NCI-H146 (cell line): Measurements from ENCODE around the gene FMNL1.

Source experiments
- DNase-seq: peaks from one replicate; lab custom pipeline; 2025; lab: John Stamatoyannopoulos, UW

FMNL1 gene

DNA sequence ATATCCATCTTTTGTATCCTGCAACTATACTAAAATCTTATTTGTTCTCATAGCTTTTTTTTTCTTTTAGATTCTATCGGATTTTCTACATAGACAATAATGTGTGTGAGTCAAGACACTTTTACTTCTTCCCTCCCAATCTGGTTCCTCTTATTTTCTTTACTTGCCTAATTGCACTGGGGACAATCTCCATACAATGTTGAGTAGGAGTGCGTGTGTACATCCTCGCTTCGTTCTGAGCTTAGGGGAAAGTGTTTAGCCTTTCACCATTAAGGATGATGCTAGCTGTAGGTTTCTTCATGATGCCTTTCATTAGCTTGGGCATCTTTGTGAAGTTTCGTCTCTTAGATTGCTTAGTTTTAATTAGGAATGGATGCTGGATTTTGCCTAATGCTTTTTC is 37.3 kb downstream of the FMNL1 start:
- DNase-seq: no peak

DNA sequence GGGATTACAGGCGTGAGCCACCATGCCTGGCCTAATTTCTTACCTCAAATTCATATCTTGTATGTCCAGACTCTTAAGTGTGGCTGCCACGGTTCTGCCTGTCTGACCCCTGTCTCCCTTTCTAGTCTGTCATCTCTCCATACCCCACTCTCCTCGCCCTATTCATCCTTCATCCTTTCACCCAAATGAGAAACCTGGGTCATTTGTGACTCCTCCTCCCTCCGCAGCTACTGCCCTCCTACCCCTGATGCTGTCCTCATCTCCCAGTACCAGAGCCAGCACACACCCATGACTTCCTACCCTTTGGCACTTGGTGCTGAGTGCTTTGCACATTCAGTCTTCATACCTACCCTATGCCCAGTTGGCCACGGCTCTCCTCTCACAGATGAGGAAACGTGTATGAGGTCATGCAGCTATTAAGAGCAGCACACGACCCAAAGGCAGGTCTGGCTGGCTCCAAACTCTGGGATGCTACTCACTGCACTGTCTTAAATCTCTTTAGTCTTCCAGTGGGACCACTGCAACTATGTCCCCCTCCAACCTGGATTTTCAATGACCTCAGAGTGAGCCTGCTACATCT is 38.6 kb downstream of the FMNL1 start:
- DNase-seq: no peak

DNA sequence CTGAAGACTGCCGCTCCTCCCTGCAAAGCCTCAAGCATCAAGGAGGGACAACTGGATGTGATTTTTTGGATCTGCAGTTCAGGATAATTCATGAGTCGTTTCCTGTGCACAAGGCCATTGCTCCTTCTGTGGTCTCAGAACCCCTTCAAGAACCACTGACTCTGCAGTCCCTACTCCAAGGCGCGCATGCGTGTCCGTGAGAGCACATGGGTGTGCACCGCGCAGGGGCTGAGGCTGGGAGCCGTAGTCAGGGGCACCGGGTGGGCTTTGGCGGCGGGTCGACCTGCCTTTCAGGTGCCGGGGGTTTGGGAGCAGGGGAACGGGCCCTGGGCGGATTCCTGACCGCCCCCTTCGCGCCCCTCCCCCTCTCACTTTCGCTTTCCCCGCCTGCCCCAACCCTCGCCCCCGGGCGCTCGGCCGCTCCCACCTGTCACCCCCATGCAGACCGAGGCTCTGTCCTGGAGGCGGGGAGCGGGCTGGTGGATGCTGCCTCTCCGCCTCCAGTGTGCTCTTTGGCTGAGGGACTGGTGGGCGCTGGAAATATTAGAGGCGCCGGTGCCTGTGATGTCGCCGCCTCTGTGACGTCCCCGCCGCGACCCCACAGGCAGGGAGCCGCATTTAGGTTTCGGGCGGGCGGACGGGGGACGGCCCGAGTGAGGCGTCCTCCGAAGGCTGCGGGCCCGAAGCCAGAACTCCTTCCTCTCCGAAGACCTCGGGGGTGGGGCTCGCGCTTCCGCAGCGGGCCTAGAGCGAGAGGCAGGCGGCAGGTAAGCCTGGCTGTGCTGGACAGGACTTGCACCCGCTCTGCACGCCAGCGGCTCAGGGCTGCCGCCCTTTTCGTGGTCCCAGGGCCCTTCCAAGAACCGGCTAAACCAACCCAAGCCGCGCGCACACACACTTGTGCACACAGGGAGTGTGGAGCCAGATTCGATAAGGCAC is 40.2 kb downstream of the FMNL1 start, which contains the start of gene SPATA32:
Gene SPATA32, minus strand, starts transcription at position 518 of the 939 bp plus-strand sequence. Its CDS starts 78 bp downstream, at position 440.
- DNase-seq: no peak

DNA sequence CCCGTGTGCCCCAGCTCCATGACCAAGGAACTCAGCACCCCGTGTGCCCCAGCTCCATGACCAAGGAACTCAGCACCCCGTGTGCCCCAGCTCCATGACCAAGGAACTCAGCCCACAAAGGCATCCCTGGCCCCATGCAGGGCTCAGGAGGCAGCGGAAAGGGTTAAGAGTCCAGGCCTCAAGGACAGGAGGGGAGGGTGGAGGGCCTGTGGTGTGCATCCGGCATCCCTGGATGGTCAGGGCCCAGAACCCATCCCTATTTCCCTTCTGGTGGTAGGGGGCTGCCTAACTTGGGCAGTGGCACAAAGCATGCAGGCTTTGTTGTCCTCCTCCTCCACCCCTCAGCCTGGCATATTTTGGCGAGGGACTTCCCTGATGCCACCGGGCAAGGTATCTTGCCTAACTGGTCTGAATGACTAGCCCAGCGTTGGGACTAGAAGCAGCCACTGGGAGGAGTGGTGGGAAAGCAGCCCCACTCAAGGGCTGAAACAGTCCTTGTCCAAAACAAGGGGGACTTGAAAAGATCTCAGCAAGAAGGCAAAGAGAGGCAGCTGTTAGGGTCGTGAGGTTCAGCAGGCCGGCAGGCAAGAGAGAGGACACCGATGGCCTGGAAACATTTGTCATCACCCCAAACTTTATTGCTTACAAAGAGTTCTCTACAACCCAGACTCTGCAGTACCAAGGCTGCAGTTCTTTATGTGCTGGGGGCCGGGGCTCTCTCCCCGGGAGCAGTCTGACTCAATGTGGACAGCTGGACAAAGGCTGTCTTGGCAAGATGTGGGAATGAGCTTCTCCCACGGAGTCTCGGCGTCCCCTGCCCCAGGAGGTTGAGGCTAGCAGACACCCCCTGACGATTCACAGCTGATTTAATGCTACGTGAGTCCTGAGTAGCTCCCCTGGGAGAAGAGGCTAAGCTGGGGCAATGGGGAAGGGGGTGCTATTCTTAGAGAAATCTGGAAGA is 41.1 kb downstream of the FMNL1 start:
- no peak for DNase-seq

DNA sequence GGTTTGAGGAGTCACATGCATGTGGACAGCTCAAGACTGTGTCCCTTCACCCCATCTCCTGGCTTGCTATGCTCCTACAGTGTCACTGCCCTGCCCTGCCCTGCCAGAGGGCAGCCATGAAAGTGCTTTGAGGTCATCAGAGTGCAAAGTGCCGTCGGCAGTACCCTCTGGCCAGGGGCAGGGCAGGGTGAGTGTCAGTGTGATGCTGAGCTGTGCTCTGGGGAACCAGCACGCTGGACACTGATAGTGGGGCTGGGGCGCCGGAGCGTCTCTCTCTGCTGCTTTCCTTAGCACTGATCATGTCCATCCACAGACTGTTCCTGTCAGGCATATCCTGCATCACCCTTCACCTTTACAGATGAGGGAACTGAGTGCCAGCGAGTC is 41.8 kb downstream of the FMNL1 start:
- no peak for DNase-seq

DNA sequence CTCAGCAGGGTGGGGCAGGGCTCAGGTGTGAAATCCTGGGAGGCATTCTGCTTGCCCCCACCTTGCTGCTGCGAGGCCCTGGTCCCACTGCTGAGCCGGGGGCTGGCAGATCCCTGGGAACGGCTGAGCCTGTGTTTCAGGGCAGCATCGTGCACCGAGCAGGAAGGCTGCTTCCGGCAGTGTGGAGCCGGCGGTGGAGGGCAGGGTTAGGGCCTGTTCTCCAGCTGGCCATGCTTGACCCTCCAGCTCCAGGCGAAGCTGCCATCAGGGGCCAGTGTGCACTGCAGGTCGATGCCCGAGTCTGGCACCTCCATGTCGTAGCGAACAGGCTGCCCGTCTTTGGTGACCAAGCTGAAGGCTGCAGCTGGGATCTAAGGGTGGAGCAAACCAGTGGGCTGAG is 42.7 kb downstream of the FMNL1 start:
- DNase-seq: no peak

DNA sequence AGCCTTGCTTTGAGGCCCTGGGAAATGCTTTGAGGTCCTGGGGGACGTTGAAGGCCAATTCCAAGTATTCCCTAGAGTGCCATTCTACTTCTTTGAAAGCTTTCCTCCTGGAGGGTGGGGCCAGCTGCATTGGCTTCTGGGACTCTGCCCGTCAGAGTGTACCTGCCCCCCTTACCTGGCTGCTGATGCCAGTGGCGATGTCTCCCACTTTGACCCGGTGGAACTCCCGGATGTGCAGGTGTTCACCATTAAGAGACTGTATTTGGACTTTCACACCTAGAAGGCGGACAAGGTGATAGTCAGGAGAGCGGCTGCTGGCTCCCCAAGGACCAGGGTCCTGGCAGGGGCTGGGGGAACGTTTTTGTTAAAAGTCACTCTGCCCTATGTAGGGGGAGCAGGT is 43.3 kb downstream of the FMNL1 start:
- no peak for DNase-seq

DNA sequence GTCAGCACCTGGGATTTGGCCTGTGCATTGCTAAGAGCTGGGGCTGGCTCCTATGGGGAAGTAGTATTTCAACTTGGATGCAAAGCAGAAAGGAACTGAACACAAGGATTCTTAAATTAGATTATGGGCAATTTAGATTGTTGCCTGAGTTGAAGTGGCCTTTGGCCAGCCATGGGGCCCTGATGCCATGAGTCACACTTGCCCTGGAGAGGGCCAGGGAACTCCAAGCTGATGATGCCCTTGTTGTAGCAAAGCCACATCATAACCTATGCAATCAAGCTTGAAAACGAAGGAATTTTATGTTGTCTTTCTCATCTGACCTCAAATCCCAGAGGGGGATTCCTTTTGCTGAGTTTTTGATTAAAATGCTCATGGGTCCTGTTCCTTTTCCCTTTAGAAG is 44.1 kb downstream of the FMNL1 start:
- DNase-seq: no peak

DNA sequence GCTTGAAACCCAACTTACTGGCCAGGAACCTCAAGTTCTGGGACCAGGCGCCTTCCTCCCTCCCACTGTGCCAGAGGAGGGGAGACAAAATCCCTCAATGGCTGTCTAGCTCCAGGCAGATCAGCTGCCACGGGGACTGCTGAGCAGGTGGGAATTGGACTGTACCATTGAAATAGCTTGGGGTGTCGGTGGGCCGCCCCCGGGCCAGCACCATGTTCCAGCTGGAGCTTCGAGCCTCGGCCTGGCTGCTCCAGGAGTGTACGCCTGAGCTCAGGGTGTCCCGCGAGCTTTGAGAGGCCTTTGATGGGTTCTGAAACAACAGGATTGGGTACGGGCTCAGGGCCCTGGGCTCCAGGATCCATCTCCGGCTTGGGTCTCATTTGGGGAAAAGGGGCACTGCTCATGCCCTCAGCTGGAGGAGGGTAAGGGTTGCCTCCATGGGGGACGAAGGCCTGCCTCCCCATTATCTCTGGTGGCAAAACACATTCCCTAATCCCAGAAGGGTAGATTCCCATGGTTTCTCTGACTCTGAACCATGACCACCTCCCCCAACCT is 44.8 kb downstream of the FMNL1 start:
- DNase-seq: no peak

DNA sequence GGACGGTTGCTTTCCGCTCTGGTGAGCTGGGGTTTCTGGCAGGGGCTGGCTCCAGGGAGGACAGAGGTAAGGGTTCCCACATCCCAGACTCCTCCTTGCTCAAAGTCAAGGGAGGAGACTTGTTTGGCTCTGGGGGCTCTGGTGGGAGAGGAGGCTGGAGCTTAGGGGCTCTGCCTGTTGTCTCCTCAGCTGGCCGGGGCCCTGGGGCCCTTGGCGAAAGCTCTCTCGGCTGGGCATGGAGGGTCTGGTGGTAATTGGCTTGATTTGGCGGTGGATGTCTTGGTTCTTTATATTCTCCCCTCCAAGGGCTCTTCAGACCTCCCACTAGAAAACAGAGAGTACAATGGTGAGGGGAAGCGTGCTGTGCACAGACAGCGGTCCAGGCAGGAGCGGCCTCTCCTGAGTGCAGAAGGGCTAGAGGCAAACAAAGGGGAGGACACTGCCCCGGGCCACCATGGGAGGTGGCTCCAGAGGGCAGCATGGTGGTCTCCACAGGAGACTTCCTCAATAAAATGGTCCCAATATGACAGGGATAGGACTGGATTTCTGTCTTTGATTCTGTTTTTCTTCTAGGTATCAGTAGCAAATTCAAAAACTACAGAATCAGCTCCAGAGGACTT is 45.9 kb downstream of the FMNL1 start:
- no peak for DNase-seq

DNA sequence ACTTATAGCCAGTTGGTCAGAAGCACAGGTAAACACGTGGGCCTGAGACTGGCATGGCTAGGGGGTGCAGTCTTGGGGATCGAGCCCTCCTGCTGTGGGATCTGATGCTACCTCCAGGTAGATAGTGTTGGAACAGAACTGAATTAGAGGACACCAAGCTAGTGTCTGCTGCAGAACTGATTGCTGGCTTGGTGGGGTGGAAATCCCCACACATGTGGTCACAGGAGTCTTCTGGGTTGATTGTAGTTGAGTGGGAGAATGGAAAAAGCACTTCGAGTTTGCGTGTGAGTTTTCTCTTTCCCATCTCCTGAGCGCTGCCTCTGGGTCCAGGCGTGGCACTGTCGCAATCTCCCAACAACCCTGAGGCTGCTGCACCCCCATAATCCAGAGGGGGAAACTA is 48.2 kb downstream of the FMNL1 start:
- DNase-seq: no peak

DNA sequence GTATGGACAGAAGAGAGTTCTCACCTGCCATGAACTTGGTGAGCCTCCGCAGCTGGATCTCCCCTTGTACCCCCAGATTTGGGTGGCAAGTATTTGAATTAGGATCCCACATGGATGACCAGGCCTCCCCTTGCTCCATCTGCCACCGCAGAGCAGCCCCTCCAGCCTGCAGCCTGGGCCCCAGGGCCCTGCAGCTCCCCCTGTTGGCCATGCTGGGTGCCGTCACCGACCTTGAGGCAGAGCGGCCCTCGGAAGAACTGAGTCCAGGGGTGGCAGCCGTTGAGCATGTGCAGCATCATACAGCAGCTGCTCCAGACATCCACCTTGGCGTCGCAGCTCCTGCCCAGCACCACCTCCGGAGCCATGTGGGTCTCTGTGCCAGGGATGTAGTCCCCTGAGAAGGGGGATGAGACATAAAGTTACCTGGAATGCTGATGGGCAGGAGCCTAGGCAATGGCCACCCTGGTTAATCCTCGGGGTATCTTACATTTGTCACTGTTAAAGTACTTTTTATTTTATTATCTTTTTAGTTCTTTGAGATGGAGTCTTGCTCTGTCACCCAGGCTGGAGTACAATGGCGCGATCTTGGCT is 49.2 kb downstream of the FMNL1 start:
- no peak for DNase-seq

DNA sequence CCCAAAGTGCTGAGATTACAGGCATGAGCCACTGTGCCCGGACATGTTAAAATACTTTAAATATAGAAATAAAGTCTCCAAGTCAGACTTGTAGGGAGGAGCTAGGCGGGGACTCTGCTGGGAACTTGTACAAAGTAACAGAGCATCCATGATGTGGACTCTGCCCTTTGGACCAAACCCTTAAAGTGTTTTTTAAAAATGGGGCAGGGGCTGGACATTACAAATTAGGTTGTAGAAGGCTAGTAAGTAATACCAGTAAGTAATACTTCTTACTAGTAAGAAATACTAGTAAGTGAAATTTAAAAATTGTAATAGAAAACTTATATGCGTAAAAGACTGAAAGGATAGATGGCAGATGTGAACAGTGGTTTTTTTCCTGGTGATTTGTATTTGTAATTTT is 49.9 kb downstream of the FMNL1 start:
- DNase-seq: no peak

DNA sequence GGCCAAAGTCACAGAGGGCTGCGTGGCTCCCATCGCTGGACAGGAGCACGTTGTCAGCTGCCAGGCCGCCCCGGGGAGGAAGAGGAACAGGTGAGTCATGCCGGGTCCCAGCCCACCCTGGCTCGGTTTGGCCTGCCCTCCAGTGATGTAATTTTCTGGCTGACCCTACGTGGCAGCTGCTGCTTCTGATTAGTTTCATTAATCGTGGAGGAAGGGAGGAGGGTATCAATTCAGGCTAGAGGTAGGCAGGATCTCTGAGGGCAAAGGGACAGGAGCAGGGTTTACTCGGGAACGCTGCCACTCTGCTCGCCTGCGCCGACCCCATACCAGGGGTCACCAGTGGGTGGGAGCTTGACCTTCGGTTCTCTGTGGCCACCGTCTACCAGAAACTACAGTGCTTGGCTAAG is 51.9 kb downstream of the FMNL1 start:
- no peak for DNase-seq

DNA sequence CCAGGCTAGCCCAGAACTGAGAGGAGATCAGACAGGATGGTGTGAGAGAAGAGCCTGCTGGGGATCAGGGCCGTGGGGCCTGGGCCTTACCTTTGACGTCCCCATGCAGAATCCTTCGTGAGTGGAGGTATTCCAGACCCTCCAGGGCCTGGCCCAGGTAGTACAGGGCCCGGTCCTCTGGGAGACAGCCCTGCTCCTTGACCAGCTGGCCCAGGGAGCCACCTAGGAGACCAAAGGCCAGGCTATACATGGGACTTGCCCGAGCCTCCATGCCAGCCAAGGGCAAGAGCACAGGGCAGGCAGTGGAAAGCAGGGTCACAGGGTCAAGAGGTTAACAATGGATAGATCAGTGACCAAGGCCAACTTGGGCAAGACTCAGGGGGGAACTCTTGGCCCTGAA is 52.3 kb downstream of the FMNL1 start:
- no peak for DNase-seq

DNA sequence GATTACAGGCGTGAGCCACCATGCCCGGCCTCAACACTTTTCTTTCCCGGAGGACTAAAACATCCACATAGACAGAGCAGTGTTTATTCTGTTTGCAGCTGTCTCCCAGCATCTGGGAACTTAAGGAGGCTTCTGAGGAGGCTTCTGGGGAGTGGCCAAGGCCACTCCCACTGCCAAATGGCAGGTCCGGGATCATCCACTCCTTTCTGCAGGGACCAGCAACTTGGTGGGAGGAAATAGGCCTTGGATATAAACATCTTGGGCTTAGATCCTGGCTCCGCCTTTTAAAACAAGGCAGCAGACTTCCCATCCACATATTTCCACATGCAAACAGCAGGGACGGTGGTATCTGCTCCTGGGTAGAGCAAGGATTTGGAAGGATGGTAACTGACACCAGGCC is 54.3 kb downstream of the FMNL1 start:
- DNase-seq: no peak

DNA sequence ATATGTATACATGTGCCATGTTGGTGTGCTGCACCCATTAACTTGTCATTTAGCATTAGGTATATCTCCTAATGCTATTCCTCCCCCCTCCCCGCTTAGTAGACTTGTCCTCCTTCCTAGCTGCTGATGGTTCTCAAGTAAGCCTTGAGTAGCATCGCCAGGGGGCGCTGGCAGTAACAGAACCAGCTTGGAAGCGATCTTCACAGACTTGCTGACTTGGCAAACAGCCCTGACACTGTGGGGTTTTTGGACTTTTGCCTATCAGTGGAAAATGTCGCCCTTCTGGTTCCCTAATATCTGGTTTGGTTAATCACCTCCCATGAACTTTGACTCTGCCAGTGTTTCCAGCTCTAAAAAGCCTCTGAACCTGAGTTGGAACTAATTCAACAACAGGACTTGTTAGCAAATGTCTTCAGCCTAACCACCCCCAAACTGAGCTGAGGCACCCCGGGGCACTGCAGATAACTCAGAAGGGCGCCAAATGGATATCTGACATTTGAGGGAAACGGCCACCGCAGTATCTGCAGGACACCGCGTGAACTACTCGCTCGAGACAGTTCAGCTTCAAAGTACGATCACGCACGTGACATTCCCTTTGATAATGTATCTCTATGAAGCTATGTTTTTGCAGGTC is 55.6 kb downstream of the FMNL1 start:
- DNase-seq: peak; percentile 88

DNA sequence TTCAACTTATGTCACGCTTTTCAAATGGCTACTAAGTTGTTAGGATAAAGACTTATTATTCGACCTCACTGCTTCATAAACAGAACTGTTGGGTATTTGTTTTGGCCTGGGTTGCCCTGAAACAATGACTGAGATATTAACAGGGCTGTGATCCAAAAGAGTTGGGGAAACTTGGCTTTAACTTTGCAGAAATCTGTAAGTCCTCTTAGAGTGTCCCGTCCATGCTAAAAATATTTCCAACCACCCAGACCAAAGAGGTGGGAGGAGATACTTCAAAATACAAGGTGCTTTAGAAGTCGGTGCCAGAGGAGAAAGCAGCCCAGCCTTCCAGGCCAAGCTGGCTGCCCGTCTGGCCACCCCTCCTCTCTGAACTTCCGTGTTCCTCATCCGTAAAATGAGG is 56.3 kb downstream of the FMNL1 start:
- DNase-seq: no peak

DNA sequence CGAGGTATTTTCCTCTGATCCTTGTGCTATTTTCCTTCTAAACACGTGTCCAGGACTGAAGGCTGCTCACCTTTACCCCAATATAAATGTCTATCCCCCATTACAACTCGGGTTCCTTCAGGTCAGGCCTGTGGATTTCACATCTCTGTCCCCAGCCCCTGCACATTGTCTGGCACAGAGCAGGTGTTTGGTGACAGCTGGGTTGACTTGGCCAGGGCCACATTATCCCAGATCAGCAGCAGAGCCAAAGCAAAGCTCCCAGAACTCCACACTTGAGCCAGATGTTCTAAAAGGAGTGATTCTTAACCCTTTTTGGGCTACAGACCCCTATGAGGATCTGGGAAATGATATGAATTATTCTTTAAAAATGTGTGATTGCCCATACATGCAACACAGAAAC is 58.2 kb downstream of the FMNL1 start:
- DNase-seq: no peak

DNA sequence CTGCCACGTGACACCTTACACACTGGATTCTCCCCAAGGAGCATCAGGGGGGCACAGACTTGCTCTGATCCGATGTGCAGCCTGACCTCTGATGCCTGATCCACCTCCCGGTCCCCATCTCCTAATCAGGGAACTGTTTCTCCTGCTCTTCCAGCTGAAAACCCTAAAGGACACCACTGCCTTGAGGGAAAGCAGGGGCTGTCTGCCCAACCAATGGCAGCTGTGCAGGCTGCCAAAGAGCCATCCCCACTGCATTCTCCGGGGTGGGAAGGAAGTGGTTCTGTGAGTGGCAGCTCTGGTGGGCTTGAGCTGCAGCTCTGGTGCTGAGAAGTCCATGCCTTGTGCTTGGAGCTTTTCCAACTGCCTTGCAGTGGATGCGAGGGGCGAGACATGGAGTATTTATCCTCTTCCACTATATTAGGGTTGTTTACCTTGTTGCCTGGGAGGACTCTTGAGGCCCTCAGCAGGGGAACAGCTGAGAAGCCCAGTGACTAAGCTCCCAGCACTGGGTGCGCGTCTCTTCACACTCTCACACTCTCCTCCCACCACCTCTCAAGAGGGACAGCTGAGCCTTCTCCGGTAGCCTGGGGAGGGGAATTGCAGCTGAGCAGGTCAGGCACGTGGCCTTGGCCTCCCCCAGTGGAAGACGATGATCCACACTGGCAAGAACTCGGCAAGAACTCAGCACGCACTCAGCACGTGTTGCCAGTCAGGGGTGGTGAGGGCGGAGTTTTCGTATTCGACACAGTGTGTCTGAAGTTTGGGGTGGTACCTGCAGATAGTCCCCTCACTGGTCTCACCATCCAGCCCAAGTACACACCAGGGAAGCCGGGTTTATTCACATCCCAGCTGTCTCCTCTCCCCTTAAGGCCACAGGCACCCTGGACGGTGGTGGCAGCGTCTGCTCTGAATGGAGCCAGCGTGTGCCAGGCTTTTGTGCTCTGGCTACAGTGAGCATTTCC is 61.3 kb downstream of the FMNL1 start:
- DNase-seq: no peak
